NCI-H748 (cell line): ENCODE results near the gene ABCB6.

Experiments used
- DNase-seq: peaks from one replicate; lab custom pipeline; 2025; ENCODE audit not compliant: unreplicated experiment; lab: John Stamatoyannopoulos, UW

The ABCB6 gene

GRCh38 chr2:219186754-219187456, 31.9 kb downstream of the ABCB6 start:
- no peak for DNase-seq

GRCh38 chr2:219184121-219184520, 34.6 kb downstream of the ABCB6 start:
- DNase-seq, result no peak

GRCh38 chr2:219183151-219183772, 35.5 kb downstream of the ABCB6 start:
- no peak for DNase-seq

DNA sequence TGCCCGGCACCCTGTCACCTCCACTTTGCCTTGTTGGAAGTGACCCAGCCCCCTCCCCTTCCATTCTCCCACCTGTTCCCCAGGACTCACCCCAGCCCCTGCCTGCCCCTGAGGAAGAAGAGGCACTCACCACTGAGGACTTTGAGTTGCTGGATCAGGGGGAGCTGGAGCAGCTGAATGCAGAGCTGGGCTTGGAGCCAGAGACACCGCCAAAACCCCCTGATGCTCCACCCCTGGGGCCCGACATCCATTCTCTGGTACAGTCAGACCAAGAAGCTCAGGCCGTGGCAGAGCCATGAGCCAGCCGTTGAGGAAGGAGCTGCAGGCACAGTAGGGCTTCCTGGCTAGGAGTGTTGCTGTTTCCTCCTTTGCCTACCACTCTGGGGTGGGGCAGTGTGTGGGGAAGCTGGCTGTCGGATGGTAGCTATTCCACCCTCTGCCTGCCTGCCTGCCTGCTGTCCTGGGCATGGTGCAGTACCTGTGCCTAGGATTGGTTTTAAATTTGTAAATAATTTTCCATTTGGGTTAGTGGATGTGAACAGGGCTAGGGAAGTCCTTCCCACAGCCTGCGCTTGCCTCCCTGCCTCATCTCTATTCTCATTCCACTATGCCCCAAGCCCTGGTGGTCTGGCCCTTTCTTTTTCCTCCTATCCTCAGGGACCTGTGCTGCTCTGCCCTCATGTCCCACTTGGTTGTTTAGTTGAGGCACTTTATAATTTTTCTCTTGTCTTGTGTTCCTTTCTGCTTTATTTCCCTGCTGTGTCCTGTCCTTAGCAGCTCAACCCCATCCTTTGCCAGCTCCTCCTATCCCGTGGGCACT, 36.2 kb downstream of the ABCB6 start:
- DNase-seq, result no peak

- DNase-seq, result no peak
Measured at GRCh38 chr2:219181531-219181930, 37.2 kb downstream of the ABCB6 start.

DNA sequence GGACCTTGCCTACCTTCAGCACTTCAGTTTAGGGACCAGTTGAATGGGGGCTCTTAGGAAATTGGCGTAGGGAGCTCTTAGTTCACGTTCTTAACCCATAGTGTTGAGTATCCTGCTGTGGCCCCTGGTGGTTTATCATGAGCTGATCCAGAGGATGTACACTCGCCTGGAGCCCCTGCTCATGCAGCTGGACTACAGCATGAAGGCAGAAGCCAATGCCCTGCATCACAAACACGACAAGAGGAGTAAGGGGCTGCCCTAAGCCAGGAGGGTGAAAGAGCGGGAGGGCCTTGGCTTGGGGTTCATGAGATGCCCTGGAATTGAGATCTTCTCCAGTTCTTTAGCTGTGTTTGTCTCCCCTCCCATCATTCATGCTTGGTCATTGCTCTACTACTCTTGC, 37.8 kb downstream of the ABCB6 start:
- no peak for DNase-seq

DNA sequence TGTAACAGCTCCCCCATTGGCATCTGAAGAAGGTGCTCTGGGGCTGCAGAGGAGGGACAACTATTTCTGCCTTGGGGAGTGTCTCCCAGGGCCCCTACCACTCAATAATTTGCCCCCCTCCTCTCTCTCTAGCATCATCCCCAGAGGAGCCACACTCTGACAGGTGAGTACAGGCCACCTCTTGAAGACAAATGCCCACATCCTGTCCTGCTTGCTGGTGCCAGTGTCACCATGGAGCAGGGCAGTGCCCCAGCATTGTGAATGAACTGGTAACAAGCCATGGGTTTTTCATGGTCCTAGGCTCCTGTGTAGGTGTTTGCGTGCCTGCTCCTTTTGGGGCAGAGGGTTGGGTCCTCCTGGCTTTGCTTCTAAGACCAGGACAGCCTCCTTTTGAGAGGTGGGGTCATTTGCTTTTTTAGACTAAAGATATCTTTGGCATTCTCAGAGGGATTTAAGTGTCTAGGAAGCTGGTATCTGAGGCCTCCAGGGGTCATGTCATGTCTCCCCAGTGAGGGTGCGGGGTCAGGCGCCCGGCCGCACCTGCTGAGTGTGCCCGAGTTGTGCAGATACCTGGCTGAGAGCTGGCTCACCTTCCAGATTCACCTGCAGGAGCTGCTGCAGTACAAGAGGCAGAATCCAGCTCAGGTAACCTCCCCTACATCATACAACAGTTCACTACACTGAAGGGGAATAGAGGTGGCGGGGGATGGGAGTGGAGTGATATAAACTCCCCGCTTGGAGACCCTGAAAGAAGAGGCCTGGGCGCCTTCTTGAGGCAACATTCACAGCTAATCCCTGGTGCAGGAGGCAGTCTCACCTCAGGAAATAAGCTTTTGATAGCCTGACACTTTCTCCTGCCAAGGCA, 38.9 kb downstream of the ABCB6 start:
- no peak for DNase-seq

- DNase-seq, result peak; percentile 65
Measured at GRCh38 chr2:219178377-219179175, 40.2 kb downstream of the ABCB6 start.

- peak; percentile 89 for DNase-seq
Measured at GRCh38 chr2:219177552-219178376, 41.0 kb downstream of the ABCB6 start, which contains the start of gene RETREG2. RETREG2 (plus strand) TSS chr2:219178275; CDS start chr2:219178353, 78 bp downstream.

DNA sequence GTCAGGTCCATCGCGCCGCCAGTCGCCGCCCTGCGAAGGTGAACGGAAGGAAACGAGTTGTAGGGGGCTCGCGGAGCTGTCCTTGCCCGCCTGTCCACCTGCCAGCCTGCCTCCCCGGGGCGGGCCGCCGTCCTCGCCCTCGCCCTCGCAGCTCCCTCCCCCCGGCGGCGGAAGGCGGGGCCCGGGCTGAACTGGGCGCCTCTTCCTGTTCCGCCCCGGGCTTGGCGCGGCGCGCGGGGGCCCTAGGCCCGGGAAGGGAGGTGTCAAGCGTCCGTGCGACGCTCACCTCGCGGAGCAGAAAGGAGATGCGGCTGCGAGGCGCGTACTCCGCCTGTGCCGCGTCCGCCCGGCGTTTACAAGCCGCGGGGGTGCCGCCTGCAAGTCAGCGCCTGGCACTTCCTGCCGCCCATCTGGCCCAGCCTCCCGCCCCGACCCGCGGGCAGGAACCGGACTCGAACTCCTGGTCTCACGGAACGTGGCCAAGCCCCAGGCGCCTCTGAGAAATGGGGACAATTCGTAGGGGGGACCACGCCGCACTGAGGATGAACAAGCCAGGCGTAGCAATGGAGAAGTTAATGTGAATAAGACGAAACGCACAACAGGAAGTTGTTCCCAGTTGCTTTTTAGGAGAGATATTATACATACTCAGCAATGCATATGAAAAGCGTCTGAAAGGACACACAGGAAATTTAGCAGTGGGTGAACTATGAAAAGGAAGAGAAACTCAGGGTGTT, 41.8 kb downstream of the ABCB6 start, which contains the start of gene CNPPD1:
Gene CNPPD1, minus strand, starts transcription at position 108 of the 734 bp plus-strand sequence. Its CDS starts 97 bp downstream, at position 11.
- DNase-seq, result peak; percentile 92

GRCh38 chr2:219175928-219176817, 42.6 kb downstream of the ABCB6 start:
- DNase-seq, result peak; percentile 74

- no peak for DNase-seq
Measured at GRCh38 chr2:219175486-219175885, 43.3 kb downstream of the ABCB6 start.

DNA sequence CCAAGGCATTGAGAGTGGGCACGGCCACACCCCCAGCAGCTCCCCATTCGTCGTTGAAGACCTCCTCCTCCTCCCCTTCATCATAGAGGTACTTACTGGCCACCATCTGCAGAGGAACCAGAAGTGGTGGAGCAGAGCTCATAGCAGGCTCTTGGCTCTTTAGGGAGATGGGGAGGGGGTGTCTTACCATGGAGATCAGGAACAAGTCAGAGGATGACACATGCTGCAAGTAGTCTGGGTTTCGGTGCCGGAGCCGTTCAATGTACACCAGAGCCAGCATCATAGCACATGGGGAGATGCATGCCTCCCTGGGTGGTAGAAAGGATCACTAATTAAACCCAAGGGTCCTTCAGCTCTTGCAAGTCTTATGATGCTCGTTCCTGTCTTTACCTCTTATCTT, 44.0 kb downstream of the ABCB6 start:
- DNase-seq, result no peak

DNA sequence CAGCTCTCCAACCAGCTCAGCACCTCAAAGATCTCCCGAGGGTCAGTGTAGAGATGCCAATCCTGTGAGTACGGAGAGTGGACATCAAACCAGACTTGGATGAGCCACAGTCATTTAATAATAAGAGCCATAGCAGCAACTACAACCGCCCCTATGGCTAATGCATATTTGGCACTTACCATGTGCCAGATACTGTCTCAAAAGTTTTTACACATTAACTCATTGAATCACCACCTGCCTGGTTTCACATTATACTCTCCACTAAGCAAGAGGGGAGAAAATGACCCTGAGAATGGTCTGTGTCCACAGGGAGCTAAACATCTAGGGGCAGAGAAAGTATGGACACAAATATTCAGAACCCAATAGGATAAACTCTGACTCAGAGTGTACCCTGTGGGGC, 44.6 kb downstream of the ABCB6 start:
- DNase-seq, result no peak

- no peak for DNase-seq
Measured at GRCh38 chr2:219173176-219173575, 45.6 kb downstream of the ABCB6 start.

DNA sequence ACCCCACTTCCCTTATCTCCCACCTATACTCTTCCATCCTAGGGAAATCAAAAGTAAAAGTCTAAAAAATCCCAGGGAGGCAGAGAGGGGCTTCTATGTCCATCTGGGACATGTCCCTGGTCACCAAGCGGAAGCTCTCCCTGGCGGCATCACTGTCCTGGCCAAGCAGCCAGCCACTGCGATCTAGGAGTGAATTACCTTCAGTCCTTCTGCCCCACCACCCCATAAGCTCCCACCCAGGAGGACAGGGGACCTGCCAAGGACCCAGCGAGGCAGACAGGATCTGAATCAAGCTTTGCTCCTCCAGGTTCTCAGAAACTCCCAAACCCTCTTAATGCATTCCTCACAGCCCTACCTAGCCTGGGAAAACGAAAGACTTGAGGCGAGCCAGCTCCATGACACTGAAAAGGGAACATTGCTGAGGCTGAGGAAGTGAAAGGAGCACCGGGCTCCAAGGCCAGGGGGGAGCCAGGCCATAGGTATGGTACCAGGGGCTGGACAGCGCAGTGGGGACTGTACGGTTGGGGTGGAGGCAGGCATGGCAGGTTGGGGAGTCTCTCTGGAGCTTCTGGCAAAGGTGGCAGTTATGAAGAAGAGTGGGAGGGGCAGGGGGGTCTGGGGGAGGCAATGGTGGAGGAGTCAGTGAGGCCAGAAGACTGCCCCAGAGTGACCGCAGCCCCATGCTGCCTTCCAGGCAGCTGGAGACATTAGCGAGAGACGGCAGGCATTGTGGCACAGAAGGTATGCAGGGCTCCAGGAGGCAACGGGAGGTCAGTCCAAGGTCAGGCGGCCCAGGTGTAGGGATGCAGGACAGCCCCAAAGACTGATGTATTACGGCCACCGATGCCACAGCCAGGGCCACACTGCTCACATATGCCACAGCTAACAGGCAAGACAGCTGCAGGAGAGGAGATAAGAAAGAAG, 46.3 kb downstream of the ABCB6 start:
- no peak for DNase-seq
